Stimulated activated CD4-positive, alpha-beta T cell treated with anti-CD3 and anti-CD28 coated beads, Interleukin-2, amount 100 ng/mL, for 24 hours (primary cell): ENCODE measurements around the gene PLEKHM1.

ENCODE experiments used
- DNase-seq, 2 donors: peaks; one replicate each; pipeline ENCODE4 v3.0.0-alpha.2; 2020

PLEKHM1 gene

DNA sequence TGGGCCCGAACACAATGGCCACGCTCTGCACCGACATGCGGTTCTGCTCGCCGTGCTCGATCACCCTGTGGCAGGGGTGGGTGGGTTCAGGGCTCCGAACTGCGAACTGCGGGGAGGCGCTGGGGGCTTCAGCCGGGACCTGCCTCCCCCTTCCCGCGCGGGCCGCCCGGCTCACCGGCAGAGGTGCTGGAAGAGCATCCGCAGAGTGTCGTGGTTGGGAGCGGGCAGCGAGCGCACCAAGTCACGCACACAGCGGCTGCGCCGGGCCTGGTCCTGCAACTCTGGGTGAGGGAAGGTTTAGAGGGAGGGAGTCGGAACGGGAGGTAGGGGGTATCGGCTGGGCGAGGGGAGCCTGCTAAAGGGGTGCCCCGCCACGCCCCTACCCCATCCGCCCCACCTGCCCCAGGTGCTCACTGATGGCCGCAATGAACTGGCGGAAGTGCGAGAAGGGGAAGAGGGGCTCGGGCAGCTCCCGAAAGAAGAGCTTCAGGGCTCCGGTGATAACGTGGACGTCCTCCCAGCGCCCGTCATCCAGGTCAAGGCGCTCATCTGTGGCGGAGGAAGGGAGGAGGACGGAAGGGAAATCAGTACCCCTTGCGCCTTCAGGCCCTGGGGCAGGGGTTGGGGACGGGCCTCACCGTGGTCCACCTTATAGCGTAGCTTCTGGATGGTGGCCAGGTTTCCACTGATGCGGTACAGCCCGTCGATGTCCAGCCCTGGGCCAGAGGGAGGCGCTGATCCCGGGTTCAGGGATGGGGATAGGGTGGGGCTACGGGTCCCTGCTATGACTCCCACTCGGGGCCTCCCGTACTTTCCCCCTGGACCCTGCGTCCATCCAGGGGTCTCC, 94.7 kb downstream of the PLEKHM1 start:
- no peak for DNase-seq

DNA sequence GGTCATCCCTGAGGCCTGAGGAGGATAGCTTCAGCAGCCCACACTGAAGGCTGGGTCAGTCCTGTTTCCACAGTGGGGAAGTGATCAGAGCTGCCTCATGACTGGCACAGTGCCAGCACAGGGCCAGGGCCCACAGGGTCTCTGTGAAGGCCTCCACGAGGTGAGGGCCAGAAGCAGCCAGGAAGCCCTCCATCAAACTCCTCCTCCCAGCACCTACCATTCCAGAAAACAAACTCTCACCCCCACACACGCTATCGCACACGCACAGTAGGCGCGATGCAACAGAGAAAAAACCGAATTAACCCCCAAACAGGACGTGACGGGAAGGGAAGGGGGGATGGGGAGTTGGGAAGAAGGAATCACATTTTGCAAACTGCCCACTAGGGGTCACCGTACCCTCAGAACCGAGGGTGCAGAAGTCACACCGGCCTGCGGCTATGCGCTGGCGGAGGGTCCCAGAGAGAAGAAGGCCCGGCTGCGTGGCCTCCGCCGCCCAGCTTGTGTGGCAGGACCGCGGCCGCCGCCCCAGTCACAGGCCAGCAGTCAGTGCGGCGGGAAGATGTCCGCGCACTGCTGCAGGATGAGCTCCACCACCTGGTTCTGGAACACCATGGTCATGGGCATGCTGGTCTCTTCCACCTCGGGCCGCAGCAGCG, 95.5 kb downstream of the PLEKHM1 start:
- DNase-seq = peak; percentile 47 to 54

DNA sequence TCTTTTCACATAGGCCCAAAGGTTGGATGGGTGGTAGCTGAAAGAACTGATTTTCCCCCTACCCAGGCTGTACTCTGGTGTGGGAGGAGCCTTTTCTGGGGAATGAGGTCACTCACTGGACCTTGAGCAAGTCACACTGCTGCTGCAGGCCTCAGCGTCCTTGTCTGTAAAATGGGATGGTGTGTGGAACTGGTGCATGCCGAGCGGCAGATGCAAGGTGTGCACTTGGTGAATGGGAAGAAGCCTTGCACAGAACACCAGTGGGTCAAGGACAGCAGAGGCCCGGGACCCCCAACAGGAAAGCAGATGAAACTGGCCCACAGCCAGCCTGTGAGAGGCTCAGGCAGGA, 96.0 kb downstream of the PLEKHM1 start:
- DNase-seq = no peak

DNA sequence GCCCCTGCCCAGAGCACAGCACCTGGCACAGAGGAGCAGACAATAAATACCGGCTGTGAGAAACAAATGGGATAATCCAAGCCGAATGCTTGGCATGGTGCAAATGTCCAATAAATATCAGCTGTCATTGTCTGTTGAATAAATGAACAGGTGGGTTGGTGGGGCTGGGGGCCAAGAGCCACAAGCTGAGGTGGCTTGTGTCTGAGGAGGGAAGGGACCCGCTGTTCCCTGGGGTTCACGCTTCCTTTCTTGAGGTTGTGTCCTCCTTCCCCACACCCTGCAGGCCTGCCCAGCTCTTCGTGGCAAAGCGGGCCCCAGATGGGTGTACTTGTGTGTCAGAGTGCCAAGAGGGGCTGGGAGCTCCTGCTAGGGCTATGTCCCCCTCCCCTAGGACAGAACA, 96.4 kb downstream of the PLEKHM1 start:
- DNase-seq = no peak

DNA sequence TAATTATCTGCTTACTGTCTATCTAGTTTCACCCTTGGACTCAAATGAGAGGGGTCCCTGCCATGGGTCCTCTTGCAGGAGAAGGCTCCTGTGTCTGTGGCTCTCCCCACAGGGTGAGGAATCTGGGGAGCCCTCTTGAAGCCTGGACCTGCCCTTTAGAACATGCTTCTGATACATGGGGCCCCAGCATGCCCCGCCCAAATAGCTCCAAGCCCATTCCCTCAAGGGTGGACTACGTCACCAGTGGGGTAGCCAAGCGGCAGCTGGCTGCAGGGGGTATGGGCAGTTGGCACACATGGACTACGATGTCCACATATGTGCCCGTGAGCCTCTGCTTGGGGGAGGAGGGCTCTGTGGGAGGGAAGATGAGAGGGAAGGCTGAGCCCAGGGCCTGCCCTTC, 97.1 kb downstream of the PLEKHM1 start:
- no peak for DNase-seq

DNA sequence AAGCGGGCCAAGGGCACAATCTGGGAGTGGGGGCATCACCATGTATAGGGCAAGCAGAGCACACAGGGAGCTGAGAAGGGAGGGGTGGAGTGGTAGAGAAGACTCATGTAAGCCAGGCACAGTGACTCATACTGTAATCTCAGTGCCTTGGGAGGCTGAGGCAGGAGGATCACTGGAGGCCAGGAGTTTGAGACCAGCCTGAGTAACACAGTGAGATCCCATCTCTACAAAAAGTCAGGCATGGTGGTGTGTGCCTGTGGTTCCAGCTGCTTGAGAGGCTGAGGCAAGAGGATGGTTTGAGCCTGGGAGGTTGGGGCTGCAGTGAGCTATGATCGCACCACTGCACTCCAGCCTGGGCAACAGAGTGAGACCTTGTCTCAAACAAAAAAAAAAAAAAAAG, 98.6 kb downstream of the PLEKHM1 start:
- DNase-seq = no peak

DNA sequence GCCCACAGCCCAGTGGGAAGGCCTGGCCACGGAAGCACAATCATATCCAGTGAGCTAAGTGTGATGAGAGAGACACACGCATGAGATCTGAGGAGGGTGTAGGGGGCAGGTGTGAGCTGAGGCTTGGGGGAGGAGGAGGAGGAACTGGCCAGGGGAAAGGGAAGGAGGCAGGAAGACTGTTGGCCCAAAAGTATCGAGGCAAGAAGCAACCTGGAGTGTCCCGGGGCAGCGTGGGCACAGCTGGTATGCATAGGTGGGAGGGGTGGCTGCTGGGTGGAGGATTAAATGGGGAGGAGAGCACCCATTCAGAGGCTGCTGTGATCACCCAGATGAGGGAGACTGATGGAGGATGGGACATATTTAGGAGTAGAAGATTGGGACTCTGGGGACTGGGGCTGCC, 99.2 kb downstream of the PLEKHM1 start:
- no peak for DNase-seq

DNA sequence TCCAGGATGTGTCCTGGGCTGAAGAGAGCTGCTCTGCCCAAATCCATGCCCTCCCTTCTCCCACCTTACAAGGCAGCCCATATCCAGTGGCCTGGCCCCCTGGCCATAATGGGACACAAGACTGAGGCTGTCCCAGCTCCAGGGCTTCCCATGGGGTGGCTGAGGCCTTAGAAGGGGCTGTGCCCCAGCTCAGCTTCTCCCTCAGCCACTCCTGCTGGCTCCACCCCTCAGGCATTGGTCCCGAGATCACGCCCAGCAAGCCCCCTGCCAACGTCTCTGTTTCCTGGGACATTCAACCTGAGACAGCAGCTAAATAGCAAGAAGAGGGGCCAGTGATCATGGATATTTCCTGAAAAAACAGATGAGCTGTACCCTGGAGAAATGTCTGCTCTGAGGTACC, 101.2 kb downstream of the PLEKHM1 start:
- DNase-seq = no peak

DNA sequence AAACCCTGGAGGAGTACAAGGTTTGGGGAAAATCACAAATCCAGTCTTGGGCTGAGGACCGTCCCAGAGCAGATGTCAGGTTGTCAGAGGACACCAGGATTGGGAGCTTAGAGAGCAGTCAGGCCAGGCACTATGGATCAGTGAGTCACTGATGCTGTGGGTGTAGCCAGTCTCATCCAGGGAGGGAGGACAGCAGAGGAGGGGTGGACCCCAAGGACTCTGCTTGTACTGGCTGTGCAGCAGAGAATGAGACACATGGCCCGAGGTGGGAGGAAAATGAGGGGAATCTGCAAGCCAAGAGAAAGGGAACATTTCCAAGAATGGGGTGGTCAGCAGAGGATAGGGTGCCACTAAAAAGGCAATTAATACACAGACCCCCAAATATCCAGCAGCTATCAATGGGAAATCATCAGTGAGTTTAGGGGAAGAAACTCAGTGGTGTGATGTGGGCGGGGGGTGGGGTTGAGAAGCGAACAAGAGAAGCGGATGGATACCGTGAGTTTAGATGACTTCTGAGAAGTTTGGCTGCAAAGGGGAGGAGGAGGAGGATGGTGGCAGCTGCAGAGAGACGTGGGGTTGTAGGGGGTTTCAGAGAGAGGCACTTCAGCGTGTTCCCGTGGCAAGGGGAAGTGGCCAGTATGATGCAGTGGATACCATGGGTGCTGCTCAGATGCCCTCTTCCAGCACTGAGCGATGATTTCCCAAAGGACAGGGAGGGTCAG, 101.8 kb downstream of the PLEKHM1 start:
- no peak for DNase-seq

DNA sequence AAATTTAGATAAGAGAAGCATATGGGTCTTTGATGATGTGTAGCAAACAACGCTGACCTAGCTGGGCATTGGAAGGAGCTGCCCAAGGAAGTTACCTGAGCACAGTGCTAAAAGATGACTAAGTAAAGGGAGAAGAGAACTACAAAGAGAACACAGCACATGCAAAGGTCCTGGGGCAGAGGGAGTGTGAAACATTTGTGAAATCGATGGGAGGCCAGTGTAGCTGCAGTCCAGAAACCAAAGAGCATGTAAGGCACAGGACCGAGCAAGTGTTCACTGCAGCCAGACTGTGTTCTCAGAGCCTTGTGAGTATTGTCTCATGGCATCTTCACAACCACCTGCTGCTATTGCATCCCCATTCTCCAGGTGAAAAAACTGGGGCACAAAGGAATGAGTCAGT, 102.8 kb downstream of the PLEKHM1 start:
- DNase-seq = no peak

DNA sequence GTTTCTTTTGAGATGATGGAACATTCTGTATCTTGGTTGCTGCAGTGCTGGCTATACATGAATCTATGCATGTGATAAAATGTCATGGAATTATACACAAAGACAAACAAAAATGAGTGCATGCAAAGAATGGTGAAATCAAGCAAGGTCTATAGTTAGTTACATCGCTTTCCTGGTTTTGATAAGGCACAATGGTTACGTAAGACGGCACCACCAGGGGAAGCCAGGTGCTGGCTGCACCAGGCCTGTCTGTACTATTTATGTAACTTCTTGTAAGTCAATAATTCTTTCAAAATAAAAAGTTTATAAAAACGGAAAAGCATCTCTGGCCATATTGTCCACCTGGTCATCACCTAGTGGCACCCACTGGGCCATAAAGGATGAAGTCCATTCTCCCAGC, 104.3 kb downstream of the PLEKHM1 start:
- DNase-seq = no peak
